GM18499 (cell line): Measurements from ENCODE around the gene MAP3K5.

Source experiments
- ATAC-seq: cut with Tn5 transposase; IDR thresholded peaks from one replicate; pipeline ENCODE4 v1.9.1; 2021; ENCODE audit warnings: moderate number of reproducible peaks; ENCODE audit not compliant: insufficient read depth, unreplicated experiment

MAP3K5 gene

DNA sequence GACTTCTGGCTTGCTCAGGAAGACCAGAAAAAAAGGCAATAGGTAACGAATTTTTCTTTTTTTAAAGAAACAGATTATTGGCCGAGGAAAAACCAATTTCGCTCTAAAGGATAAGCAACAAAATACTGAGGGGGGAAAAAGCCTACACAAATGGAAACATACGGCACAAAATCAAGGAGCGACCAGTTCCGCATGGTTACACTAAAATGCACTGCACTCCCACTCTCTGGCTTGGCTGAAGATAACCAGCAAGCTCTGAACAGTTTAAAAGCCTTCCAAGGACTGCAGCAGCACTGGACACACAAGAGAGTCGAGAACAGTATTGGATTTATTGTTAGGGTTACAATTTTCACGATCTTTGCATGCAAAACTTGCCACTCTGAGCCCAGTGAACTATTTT is 241.2 kb downstream of the MAP3K5 start:
- no peak for ATAC-seq

DNA sequence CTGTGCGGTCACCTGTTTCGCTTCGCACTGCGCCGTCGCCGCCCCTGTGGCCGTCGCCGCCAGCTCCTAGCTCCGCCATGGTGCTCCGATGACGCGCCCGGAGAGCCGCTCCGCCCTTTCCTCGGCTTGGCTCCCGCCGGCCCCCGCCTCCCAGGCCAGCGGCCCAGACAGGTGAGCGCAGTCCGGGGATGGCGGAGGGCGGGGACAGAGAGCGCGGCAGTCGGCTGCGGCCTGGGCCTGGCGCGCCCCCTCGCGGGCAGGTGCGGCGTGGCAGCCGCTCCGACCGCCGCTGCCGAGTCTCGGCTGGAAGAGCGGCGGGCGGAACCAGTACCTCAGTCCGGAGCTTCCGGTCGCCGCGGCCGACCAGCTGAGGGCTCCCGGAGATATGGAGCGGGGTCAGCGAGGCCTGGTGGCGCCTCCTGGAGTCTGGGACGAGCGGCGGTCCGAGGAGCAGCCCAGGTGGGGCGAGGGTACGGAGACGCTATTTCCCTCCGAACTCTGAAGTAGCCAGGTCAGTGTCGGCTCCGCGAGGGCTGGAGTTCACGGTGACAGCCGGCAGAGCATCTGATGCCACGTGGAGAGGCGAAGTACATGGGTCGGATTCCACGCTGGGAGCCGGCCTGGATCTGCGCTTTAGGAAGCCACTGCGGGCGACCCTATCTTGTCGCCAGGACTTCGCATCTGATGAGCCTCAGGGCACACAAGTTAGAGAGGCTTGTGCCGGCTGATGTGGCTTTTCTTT is 241.8 kb downstream of the MAP3K5 start, which contains the start of gene MAP7:
TSS of gene MAP7 (minus strand) at position 93 of the 742 bp plus-strand sequence. CDS start at position 79, 14 bp downstream.
- no peak for ATAC-seq

DNA sequence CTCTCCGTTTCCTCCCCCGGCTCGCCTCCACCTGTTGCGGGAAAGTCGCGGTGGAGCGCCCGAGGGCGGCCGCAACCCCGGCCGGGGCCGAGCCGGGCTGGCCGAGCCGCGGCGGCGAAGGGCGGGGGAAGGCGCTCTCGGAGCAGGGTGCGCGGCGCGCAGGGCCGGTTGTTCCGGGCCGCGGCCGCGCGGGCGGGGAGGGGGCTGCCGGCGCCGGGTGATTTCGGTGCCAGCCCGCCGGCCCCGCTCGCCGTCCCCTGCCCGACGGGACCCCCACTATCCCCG is 242.3 kb downstream of the MAP3K5 start:
- no peak for ATAC-seq

DNA sequence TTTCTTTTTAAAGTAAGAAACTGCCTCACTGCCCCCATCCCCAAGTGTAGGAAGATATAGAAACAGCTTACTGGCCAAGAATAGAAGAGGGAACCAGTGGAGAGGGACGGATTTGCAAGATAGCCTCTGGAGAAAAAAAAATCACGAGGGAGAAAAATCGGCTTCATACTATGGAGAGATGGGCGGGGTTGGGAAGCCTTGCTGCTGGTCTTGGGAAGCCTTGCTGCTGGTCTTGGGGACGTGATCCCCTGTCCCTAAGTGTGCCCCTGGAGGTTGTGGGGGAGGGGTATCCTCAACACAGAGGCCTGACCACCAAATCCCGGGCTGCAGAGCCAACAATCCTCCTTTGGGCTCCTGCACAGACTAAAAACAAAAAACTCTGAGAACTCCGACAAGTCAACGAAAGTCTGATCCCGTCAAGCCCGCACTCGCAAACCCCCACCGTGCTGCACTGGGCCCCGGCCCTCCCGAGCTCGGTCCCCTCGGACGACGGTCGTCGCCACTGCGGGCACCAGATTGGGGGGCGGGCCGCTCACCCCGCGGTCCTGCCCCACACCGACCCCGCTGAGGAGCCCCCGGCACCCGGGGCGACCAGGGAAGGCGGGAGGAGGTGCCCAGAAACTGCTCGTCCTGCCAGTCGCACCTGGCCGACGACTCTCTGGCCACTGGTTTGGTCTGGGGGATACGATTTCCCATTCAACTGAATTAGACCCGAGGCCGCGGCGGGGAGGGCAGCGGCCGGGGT is 242.8 kb downstream of the MAP3K5 start:
- no peak for ATAC-seq

DNA sequence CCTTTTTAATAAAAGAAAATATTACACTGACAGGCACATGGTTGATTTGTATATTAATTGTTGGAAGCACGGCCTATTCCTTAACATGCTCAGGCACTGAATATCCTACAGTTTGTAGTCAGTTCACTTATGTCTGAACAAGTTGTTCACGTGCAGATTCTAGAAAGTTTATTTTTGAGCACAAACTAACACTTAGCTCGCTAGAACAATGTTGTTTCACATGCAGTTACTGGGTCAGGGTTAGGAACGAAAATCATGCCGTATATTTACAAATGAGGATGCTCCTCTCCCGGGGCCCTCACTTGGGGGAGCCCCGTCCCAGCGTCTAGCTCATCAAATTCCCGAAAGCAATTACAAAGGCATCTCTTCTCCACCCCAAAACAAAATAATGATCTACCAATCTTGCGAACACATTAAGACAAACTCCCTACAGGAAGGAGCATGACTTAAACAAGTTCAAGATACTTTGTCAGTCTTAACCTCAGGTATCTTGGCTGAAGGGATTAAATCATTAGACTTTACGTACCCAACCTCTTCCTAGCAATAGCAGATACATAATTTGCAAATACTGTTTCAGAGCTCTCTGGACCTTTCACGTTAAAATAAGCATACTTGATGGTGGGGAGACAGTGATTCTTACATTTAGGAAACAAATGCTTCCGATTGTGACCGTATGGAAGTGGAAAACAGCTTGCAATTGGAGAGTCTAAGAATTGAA is 243.5 kb downstream of the MAP3K5 start:
- no peak for ATAC-seq

DNA sequence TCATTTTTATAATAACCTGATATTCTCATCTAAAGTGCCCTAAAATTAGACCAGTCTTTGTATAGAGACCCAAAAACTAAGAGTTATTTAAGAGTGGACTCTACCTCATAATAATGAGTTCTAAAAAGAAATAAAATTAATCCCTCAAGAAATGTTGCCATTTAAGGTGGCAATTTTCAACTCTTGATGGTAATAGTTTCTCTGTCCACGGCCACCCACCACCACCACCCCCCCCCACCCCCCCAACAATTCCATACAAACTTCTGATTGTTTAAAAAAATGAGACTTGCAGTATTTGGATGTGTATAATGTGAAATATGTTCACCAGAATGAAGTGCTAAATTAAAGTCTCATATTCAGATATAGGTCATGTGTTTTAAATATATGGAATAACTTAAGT is 244.4 kb downstream of the MAP3K5 start:
- ATAC-seq, result no peak

DNA sequence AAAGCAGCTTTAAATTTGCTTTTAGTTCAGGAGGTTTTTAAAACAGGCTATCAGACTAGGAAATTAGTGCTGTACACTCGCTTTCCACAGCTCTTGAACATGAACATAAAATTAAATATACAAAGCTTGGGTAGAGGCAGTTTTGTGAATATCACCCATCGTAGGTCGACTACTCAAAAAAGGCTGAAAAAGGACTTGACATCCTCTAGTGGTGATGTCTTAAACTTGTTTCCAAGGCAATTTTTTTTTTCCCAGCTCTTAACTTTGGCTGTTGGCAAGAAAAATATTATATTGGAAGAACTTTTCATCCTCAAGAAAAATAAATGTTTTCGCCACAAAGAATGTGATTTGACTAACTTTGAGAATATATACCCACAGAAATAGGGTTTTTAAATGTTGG is 244.9 kb downstream of the MAP3K5 start:
- no peak for ATAC-seq

DNA sequence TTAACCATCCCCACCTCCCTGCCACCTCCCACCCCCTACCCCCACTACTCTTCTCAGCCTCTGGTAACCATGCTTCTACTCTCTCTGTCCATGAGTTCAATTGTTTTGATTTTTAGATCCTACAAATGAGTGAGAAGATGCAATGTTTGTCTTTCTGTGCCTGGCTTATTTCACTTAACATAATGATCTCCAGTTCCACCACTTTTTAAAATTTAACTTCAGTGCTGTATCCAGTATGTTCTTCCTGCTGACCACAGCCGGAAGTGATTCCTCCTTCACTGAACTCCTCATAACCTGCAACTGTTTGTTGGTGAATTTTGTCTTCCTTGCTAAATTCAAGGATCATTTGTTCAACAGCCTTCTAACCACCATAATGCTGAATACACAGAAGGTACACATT is 245.9 kb downstream of the MAP3K5 start:
- no peak for ATAC-seq

DNA sequence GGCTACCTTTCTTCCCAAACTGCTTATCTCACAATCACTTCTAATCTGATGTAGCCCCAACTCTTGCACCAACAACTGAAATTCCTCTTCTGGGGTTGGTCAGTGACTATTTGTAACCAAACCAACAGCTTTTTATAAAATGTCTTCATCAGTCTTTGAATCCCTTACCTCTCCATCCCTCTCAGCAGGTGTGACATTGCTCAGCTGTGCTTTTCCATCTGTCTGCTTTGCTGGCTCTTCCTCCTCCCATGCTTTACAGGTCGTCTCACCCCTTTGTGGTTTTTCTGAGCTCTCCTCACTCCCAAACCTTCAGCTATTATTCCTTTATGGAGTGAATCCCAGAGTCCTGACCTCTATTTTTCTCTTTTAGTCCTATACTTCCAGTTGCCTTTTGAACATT is 248.0 kb downstream of the MAP3K5 start:
- ATAC-seq, result no peak

DNA sequence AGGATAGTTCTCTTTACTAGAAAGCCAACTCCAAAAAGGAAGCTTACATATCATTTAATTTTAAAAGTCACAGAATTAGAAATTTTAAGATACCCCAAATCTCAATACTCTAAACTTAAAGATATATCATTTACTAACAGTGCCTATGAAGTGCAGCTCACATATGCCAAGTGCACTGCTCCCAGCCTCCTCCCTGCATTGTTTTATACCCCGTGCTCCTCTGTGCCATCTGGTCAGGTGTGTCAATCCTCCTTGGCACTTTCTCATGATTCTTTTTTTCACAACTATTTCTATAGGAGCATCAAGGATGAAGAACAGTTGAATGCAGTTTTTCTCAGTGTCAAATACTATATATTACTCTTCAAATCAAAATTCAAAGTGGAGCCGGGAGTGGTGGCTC is 250.9 kb downstream of the MAP3K5 start:
- no peak for ATAC-seq

DNA sequence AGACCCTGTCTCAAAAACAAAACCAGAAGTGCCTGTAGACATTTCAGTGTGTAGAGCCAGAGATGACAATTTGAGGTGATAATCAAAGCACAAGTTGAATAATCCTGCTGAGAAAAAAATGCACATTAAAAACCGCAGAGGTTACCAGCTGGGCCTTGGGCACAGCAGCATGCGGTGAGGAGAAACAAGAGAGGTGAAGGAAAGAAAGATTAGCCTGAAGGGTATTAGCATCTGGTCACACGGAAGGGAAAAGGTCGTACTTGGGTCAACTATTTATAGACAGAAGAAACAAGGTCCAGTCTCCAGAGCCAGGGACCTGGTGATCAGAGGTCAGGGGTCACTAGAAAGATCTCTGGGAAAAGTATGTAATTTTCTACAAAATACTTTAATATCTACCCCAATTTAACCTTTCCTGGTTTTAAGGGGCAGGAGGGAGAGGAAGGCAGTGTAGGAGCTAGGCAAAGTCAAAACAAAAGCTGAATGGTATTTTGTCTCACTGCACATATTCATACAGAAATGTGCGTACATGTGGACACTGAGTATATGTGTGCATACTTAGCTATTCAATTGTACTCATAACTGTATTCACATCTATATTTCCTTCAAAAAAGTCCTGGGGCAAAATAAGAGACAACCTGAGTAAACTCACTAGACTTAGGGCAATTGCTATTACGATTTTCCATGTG is 252.2 kb downstream of the MAP3K5 start:
- no peak for ATAC-seq

DNA sequence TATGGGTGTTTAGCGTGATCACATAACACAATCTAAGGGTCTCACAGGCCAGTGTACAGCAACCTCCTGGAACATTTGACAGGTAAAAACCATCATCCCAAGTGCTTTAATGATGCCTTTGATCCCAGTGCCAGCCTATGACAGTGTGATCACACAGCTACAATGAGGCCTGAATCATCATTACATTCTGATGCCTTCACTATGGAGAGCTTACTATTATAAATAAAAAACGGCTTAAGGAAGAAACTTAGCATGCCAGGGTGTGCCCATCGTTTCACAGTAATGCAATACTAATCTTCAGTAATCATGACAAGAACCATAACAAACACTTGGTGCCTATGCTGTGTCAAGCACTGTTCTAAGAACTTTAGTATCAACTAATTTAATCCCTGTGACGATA is 253.4 kb downstream of the MAP3K5 start:
- ATAC-seq, result no peak

DNA sequence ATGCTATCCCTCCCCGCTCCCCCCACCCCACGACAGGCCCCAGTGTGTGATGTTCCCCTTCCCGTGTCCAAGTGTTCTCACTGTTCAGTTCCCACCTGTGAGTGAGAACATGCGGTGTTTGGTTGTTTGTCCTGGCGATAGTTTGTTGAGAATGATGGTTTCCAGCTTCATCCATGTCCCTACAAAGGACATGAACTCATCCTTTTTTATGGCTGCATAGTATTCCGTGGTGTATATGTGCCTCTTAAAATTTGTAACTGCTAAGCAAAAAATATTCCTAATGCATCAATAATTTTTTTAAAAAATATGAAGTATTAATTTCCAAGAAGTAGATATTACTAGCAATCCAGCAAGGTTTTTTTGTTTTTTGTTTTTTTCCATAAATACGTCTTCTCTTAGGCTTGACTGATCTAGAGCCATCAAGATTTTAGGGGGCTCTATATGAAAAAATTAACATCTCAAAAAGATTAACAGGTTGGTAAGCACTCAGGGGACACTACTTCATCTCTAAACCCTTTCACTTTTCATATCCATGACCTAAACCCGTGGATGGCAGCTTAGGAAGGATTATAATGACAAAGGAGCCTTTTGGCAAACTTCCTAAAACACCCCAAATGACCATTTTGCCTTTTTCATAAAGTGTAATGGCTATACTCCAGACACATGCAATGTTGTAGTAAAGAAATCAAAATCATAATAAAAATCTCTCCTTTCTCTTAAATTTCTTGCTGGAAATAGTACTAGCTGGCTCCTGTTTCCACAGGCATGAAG is 256.2 kb downstream of the MAP3K5 start:
- ATAC-seq, result no peak

DNA sequence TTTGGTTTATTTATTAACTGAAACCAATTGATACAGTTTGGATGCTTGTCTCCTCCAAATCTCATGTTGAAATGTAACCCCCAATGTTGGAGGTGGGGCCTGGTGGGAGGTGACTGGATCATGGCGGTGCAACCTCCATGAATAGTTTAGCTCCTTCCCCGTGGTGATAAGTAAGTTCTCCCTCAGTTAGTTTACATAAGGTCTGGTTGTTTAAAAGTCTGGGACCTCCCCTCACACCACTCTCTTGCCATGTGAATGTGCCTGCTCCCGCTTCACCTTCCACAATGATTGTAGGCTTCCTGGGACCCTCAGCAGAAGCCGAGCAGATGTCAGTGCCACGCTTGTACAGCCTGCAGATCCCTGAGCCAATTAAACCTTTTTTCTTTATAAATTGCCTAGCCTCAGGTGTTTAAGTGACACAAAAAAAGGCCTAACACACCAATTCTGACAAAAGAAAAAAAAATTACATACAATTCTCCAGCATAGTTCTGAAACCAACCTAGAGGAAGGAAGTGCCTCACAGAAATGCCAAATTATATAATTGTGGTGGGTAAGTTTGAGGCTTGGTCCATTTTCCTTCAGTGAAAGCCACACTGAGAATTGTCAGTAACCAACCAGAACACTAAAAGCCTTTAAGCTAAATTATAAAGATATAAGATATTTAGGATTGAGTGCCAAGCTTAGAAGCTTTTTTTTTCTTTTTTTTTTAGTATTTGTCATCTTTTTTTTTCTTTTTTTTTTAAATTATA is 257.1 kb downstream of the MAP3K5 start:
- no peak for ATAC-seq

DNA sequence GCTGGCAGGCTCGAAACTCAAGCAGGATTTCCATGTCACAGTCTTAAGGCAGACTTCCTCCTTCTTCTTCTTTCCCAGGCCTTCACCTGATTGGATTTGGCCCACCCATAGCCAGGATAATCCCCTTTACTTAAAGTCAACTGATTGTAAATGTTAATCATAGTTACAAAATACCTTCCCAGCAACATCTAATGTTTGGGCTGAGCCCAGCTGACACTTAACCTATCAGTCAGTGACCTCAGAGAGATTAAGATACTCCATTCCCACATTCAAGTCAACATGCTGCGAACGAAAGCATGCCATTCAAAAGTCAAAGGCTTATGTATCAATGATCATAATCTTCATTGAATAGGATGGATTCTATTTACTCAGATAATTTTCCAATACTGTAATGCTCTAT is 258.0 kb downstream of the MAP3K5 start:
- ATAC-seq, result no peak

DNA sequence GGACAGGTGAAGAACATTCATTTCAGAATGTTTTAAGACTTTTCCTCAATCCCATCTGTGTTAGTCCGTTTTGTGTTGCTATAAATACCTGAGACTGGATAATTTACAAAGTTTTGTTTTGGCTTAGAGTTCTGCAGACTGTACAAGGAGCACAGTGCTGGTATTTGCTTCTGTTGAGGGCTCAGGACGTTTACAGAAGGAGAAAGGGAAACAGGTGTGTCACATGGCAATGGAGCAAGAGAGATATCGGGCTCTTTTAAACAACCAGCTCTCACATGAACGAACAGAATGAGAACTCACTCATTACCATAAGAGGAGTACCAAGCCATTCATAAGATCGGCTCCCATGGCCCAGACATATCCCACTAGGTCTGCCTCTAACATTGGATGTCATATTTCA is 258.8 kb downstream of the MAP3K5 start:
- ATAC-seq, result no peak

DNA sequence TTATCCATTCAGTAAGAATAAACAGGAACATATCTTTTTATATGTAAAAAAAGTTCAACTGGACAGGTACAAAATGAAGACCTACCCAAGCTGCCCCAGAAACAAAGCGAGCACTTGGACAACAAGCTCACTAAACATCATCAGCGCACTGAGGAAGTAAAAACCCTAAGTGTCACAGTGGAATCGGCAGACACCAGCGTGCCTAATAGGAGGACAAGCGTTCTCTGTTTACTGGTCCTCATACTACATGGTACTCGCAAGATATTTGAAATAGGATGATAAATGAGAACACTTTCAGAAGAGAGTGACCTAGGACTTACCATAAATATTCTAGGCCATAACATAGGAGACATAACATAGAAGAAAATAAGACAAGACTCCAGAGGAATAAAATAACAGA is 260.2 kb downstream of the MAP3K5 start:
- no peak for ATAC-seq

DNA sequence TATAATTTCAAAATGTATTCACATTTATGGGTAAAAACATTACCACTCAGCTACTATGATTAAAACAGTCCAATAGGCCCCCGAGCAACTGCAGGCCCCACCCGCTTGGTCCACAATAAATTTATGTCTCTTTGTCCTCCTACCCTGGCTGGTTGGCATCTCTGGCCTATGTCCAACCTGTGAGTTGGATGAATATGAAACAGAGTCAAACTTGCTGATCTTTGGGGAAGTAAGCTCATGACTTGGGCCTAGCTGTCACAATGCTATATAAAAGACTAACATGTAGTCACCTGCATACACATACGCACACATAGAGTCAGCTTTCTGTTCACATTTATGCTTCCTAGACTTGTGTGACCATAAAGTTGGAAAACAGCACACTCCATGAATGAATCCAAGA is 262.6 kb downstream of the MAP3K5 start:
- no peak for ATAC-seq

DNA sequence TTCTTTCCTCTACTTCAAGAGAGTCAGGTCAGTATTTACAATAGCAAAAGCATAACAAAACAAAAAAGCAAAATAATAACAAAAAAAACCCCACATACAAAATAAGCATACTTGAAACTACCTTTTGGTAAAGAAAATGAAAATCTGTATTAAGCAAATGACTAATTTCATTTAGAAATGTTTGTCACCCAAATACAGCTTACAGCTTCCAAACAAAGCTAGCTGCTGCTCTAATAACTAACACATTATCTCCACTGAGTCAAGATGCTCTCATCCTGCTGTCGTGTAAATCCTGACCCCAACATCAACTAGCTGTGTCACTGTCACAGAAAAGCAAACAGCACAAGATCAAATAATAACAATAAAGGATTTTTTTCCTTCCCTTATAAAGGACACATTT is 263.8 kb downstream of the MAP3K5 start:
- ATAC-seq, result no peak

DNA sequence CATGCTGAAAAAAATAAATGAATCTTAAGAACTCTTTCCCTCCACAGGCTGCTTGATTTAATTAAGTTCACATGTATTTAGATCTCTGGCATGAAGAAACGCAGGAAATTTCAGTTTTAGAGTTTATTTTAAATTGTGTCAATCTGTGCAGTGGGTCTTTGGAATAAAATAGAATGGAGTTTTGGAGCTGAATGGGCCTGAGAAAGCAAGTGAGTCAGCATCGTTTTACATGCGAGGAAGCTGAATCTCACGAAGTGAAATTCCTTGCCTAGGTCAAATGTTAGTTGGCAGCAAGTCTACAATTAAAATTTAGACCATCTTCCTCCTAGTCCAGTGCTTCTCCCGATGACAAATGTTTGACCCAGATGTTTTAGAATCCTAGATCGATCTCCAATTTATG is 264.4 kb downstream of the MAP3K5 start:
- no peak for ATAC-seq
